Measurements from ENCODE around the gene NUDT3. TPM values are rescaled to one million over a fixed set of nuclear protein-coding genes. Genes with fewer than 3 reads are reported as not detected.
A peak's percentile ranks its signal among the peaks of the same experiment; 100 is the strongest.
"Not testable (repeated sequence)": the region's sequence is repeated elsewhere in the genome, so short reads cannot be mapped to it uniquely, and the experiment has no call there.

Gene NUDT3
- total RNA-seq, 4 donors from 2014 or later, result 40.0 to 71.9 (median 50.6) TPM

DNA sequence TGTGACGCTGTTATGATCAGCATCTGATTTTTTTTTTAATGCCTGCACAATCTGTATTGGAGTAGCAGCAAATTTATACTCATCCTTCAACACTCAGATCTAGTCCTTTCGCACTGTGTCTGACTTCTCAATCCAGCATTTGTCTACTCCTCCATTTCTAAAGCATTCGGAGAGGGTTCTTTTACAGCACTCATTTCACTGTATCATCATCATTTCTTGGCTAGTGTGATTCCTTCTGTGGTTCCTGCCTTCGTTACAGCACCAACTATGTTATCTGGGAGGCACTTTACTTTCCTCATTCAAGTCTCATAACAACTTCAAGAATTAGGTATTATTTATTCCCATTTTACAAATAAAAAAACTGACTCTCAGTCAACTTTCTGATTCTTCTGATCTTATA is 18.0 kb downstream of the NUDT3 start:
- Histone ChIP-seq H3K4me1 (peaks cover 39 to 52% of the 10 kb centered on the region in 2 donors), H3K4me3 (no peak overlapping the region), H3K27ac (peak overlapping the region; percentile 19 to 57 (median 52)), H3K9me3 (no peaks in the 10 kb centered on the region), H3K36me3 (no peaks in the 10 kb centered on the region), H3K27me3 (no peaks in the 10 kb centered on the region)
- in situ Hi-C loops (cut with MboI; ENCODE audit: low sequenced_read_pairs in 4 of 4) (no loop called here), intact Hi-C loops (cut with DNase I; ENCODE audit: low total_unique reads) (no loop called here)
- ATAC-seq, result peak in 1 of 2 donors; percentile 20
- DNase-seq, result no peak
- TF ChIP-seq, protein P1, sequence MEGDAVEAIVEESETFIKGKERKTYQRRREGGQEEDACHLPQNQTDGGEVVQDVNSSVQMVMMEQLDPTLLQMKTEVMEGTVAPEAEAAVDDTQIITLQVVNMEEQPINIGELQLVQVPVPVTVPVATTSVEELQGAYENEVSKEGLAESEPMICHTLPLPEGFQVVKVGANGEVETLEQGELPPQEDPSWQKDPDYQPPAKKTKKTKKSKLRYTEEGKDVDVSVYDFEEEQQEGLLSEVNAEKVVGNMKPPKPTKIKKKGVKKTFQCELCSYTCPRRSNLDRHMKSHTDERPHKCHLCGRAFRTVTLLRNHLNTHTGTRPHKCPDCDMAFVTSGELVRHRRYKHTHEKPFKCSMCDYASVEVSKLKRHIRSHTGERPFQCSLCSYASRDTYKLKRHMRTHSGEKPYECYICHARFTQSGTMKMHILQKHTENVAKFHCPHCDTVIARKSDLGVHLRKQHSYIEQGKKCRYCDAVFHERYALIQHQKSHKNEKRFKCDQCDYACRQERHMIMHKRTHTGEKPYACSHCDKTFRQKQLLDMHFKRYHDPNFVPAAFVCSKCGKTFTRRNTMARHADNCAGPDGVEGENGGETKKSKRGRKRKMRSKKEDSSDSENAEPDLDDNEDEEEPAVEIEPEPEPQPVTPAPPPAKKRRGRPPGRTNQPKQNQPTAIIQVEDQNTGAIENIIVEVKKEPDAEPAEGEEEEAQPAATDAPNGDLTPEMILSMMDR (IDR thresholded peaks at IDR 0.05 in 4 of 5, conservative IDR thresholded peaks at IDR 0.05 in 1 of 5), result no peak

DNA sequence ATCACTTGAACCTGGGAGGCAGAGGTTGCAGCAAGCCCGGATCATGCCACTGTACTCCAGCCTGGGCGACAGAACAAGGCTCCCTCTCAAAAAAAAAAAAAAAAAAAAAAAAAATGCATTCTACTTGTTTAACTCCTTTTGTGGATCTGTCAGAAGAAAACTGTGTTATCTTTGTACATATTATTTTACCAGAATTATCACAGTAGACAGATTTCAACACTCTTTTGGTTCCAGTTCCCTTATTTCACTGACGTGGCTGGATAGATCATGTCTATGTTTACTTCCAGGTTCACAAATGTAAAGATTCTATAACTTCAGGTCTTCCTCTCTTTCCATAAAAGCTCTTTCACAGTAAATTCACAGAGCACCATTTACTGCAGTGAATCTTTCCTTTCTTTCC is 18.4 kb downstream of the NUDT3 start:
- H3K4me1 ChIP-seq, result peaks cover 43 to 52% of the 10 kb centered on the region in 2 donors
- in situ Hi-C loops (cut with MboI; ENCODE audit: low sequenced_read_pairs in 4 of 4), result no loop called here
- TF ChIP-seq, protein P1 (IDR thresholded peaks at IDR 0.05 in 4 of 5, conservative IDR thresholded peaks at IDR 0.05 in 1 of 5), result no peak
- TF ChIP-seq POLR2A (IDR thresholded peaks at IDR 0.05), result no peak
- H3K9me3 ChIP-seq, result no peaks in the 10 kb centered on the region
- no peaks in the 10 kb centered on the region for H3K36me3 ChIP-seq
- no peak overlapping the region for H3K4me3 ChIP-seq
- DNase-seq (no peak), ATAC-seq (peak in 1 of 2 donors; percentile 6)
- peak overlapping the region; percentile 19 to 57 (median 52) for H3K27ac ChIP-seq
- no peaks in the 10 kb centered on the region for H3K27me3 ChIP-seq
- intact Hi-C loops (cut with DNase I; ENCODE audit: low total_unique reads), result no loop called here

DNA sequence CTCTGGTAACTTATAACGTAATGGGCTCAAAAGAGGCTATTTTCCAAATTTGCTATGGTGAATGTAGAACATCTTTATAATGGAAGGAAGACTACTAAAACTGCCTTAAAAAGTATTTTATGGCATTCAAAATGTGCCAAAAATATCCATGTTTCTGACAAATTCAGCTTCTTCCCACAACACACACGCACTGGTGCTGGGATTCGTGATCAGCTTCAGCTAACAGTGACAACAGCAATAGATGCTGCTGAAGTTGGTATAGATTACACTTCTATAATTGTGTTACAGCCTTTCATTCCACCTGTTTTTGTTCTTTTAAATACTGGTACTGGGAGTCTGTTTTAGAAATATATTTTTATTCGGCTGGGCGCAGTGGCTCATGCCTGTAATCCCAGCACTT is 19.0 kb downstream of the NUDT3 start:
- TF ChIP-seq POLR2A (IDR thresholded peaks at IDR 0.05), result no peak
- TF ChIP-seq, protein P1 (IDR thresholded peaks at IDR 0.05 in 4 of 5, conservative IDR thresholded peaks at IDR 0.05 in 1 of 5), result no peak
- Histone ChIP-seq H3K27ac (peak overlapping the region; percentile 19 to 57 (median 52)), H3K4me3 (no peak overlapping the region), H3K9me3 (no peaks in the 10 kb centered on the region), H3K27me3 (no peaks in the 10 kb centered on the region), H3K4me1 (peaks cover 43 to 47% of the 10 kb centered on the region in 2 donors), H3K36me3 (no peaks in the 10 kb centered on the region)
- ATAC-seq (no peak), DNase-seq (no peak)
- in situ Hi-C loops (cut with MboI; ENCODE audit: low sequenced_read_pairs in 4 of 4) (no loop called here), intact Hi-C loops (cut with DNase I; ENCODE audit: low total_unique reads) (no loop called here)

DNA sequence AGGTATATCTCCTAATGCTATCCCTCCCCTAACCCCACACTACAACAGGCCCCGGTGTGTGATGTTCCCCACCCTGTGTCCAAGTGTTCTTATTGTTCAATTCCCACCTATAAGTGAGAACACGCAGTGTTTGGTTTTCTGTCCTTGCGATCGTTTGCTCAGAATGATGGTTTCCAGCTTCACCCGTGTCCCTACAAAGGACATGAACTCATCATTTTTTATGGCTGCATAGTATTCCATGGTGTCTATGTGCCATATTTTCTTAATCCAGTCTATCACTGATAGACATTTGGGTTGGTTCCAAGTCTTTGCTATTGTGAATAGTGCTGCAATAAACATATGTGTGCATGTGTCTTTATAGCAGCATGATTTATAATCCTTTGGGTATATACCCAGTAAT is 20.6 kb downstream of the NUDT3 start:
- H3K4me1 ChIP-seq, result peaks cover 38 to 40% of the 10 kb centered on the region in 2 donors
- ATAC-seq; in situ Hi-C loops (cut with MboI; ENCODE audit: low sequenced_read_pairs in 4 of 4); DNase-seq; H3K27me3 ChIP-seq; intact Hi-C loops (cut with DNase I; ENCODE audit: low total_unique reads); H3K36me3 ChIP-seq; H3K4me3 ChIP-seq; H3K27ac ChIP-seq; H3K9me3 ChIP-seq: not testable (repeated sequence)

DNA sequence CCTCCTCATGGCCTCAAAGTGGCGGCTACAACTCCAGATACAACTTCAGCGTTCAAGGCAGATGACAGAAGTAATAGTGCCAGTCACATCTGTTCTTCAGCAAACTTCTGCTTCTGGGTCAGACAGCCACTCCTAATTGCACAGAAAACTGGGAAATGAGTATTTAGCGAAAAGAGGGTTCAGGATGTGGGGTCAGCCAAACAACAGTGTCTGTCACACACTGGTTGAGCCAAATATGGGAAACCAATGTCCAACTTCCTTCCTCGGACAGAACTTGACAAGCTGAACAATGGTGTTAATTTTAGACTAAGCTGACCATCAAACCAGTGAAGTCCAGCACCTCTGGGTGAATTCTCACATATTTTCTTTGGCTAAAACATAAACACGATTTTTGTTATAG is 22.1 kb downstream of the NUDT3 start:
- DNase-seq (no peak), ATAC-seq (peak in 1 of 2 donors; percentile 37)
- H3K36me3 ChIP-seq, result no peaks in the 10 kb centered on the region
- in situ Hi-C loops (cut with MboI; ENCODE audit: low sequenced_read_pairs in 4 of 4) (no loop called here), intact Hi-C loops (cut with DNase I; ENCODE audit: low total_unique reads) (no loop called here)
- no peaks in the 10 kb centered on the region for H3K9me3 ChIP-seq
- H3K27ac ChIP-seq, result peak overlapping the region; percentile 43 to 59 (median 58)
- H3K27me3 ChIP-seq, result no peaks in the 10 kb centered on the region
- H3K4me3 ChIP-seq, result no peak overlapping the region
- peaks cover 30 to 31% of the 10 kb centered on the region in 2 donors for H3K4me1 ChIP-seq
- TF ChIP-seq POLR2A (IDR thresholded peaks at IDR 0.05), result no peak
- TF ChIP-seq, protein P1 (IDR thresholded peaks at IDR 0.05 in 4 of 5, conservative IDR thresholded peaks at IDR 0.05 in 1 of 5), result no peak

Data from gastrocnemius medialis (tissue), 4 donors.